K562 (cell line): Measurements from ENCODE around the gene DYSF.

Experiments
- DMBX1 ChIP-seq: fragments of 250-450 bp; sonication (Bioruptor Pico); IDR thresholded peaks from 2 replicates; pipeline ENCODE4 v1.8.0; 2022; ENCODE audit warnings: inconsistent platforms, mild to moderate bottlenecking, moderate library complexity, borderline replicate concordance
- ELF1 ChIP-seq: fragments of 200-800 bp; sonication (Bioruptor generic); IDR thresholded peaks from 2 replicates; pipeline ENCODE4 v1.6.1; 2016; ENCODE audit warnings: missing genetic modification characterization, missing compliant biosample characterization

GRCh38 chr2:71564790-71565189 is 111.4 kb downstream of the DYSF start:
- TF ChIP-seq DMBX1 (CRISPR knock-in tag) = no peak
- TF ChIP-seq ELF1 (tag) = no peak
